ENCODE measurements around the gene ZDHHC11B. TPM values are rescaled to one million over a fixed set of nuclear protein-coding genes. Genes with fewer than 3 reads are reported as not detected.
"Not testable (repeated sequence)": the region's sequence is repeated elsewhere in the genome, so short reads cannot be mapped to it uniquely, and the experiment has no call there.

ZDHHC11B gene
- total and polyA plus RNA-seq, 2 donors from 2014 or later, result 4.4 to 5.4 TPM

DNA sequence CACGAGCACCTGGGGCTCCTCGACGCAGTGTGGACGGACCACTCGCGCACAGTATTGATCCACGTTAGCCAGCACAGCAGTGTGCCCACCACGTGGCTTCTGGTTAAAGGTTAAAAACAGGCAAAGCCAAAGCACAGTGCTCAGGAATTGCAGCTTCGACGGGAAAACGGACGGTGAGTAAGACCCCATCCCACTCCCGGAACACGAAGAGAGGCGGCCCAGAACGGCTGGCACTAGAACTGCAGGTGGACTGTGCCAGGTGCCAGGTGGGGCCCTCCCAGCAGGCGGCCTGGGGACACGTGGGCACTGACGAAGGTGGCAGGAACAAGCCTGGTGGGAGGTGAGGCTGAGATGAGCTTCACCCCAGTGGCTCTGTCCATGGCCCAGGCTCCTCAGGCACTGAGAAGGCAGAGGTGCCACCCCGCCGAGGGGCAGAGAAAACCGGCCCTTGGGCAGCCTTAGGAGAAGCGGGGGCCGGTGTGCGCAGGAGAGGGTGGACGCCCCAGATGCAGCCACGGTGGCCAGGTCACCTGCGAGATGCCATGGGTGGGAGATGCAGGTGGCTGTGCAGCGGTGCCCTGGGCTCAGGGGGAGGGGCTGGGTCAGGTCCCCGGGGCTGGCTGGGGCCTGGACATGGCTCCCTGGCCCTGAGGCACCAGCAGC lies 96.0 kb downstream of the ZDHHC11B start:
- FAIRE-seq, result not testable (repeated sequence)

DNA sequence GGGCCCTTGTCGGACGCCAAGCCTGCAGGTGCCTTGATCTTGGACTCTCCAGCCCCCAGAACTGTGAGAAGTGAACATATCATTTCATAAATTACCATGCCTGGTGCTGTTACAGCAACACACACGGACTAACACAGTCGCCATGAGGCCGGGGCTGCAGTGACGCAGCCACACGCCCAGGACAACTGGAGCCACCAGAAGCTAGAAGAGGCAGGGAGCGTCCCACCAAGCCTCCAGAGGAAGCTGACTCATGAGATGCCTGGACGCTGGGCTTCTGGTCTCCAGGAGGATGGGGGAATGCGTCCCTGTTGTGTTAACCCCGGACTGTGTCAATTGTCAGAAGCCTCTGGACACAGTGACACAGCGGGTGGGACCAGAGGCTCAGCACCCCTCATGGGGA lies 97.6 kb downstream of the ZDHHC11B start:
- H3K4me1 ChIP-seq (ENCODE audit: control insufficient read depth in 2 of 3, insufficient read depth in 2 of 3, low read depth in 1 of 3, low read length in 3 of 3); H3K36me3 ChIP-seq (ENCODE audit: control insufficient read depth in 2 of 3, insufficient read depth in 3 of 3, low read length in 3 of 3); H3K27me3 ChIP-seq (ENCODE audit: control insufficient read depth, insufficient read depth, low read length); H3K9ac ChIP-seq (ENCODE audit: low read length in 3 of 3); H3K4me3 ChIP-seq (ENCODE audit: low read length in 3 of 3); FAIRE-seq; H3K27ac ChIP-seq (ENCODE audit: low read depth in 2 of 2, low read length in 2 of 2); H3K9me3 ChIP-seq (ENCODE audit: control insufficient read depth in 2 of 3, insufficient read depth in 1 of 3, low read length in 3 of 3): not testable (repeated sequence)
- intact Hi-C loops (cut with DNase I), result loop anchor here (10.0 kb wide), 1 partner anchor 88 kb away; no protein-coding TSS in a partner anchor
- peak in 1 of 5 donors; percentile 27 for DNase-seq

More for the DNA sequence above, 96.0 kb downstream of the ZDHHC11B start:
- H3K4me3 ChIP-seq (ENCODE audit: low read length in 3 of 3); H3K27ac ChIP-seq (ENCODE audit: low read depth in 2 of 2, low read length in 2 of 2); H3K27me3 ChIP-seq (ENCODE audit: control insufficient read depth, insufficient read depth, low read length); H3K9ac ChIP-seq (ENCODE audit: low read length in 3 of 3); H3K36me3 ChIP-seq (ENCODE audit: control insufficient read depth in 2 of 3, insufficient read depth in 3 of 3, low read length in 3 of 3); H3K4me1 ChIP-seq (ENCODE audit: control insufficient read depth in 2 of 3, insufficient read depth in 2 of 3, low read depth in 1 of 3, low read length in 3 of 3); H3K9me3 ChIP-seq (ENCODE audit: control insufficient read depth in 2 of 3, insufficient read depth in 1 of 3, low read length in 3 of 3): not testable (repeated sequence)
- intact Hi-C loops (cut with DNase I), result loop anchor here (10.0 kb wide), 1 partner anchor 86 kb away; no protein-coding TSS in a partner anchor
- DNase-seq, result peak in 1 of 5 donors; percentile 66

DNA sequence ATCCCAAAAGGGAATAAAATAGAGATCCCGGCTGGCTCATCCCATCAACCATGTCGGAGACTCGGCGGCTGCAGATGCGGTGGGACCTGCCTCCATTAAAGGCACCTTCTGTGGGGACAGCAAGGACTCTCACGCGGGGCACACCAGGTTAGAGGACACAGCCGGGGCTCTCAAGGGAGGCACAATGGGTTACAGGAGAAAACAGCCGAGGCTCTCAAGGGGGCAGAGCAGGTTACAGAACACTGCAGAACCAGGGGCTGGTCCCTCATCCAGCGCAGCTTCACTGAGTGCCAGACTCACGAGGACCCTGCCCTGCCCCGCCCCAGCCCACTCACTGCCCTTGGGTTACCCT lies 98.4 kb downstream of the ZDHHC11B start:
- intact Hi-C loops (cut with DNase I), result loop anchor here (10.0 kb wide), 1 partner anchor 89 kb away; no protein-coding TSS in a partner anchor
- DNase-seq, result peak in 1 of 5 donors; percentile 64
- not testable (repeated sequence) for H3K4me1 ChIP-seq (ENCODE audit: control insufficient read depth in 2 of 3, insufficient read depth in 2 of 3, low read depth in 1 of 3, low read length in 3 of 3); H3K4me3 ChIP-seq (ENCODE audit: low read length in 3 of 3); FAIRE-seq; H3K9ac ChIP-seq (ENCODE audit: low read length in 3 of 3); H3K9me3 ChIP-seq (ENCODE audit: control insufficient read depth in 2 of 3, insufficient read depth in 1 of 3, low read length in 3 of 3); H3K27ac ChIP-seq (ENCODE audit: low read depth in 2 of 2, low read length in 2 of 2); H3K36me3 ChIP-seq (ENCODE audit: control insufficient read depth in 2 of 3, insufficient read depth in 3 of 3, low read length in 3 of 3); H3K27me3 ChIP-seq (ENCODE audit: control insufficient read depth, insufficient read depth, low read length)

DNA sequence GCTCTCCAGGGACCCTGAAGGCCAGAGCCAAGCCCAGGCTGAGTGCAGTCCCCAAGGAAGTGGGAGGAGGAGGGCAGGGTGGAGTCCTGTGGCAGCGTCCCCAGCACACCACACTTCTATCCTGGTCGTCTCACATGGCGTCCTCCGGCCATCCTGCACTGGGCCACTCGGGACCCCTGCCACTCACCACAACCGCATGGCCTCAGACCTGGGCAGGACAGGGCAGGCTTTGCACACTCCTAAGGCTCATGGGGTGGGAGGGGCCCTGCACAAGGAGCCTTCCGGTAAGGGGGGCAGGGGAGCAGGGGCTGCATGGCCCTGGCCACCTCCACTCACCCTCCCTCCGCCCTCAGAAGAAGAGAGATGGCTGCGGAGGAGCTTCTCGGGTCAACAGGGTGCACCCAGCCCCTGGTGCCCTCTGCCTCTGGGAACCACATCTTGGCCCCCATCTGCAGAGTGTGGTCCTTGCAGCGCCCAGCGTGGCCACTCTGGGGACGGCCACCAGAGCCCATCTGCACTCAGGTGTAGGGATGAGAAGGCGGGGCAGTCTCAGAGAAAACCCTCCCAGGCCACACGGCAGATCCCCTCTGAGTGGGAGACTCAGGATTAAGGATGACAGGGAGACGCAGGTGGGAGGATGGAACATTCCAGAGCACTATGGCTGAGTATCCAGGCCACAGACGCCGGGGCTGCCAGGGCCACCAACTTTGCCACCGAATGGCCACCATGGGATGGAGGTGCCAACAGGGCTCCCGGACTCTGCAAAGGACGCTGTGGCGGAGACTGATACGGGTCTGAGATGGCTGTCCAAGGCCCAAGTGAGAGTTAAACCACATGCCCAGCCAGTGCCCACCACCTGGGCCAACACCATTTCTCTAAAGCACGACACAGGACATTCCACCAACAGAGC lies 99.0 kb downstream of the ZDHHC11B start:
- H3K4me3 ChIP-seq (ENCODE audit: low read length in 3 of 3), result no peak overlapping the region
- H3K36me3 ChIP-seq (ENCODE audit: control insufficient read depth in 2 of 3, insufficient read depth in 3 of 3, low read length in 3 of 3), result no peaks in the 10 kb centered on the region
- no peak overlapping the region for H3K27ac ChIP-seq (ENCODE audit: low read depth in 2 of 2, low read length in 2 of 2)
- no peaks in the 10 kb centered on the region for H3K9me3 ChIP-seq (ENCODE audit: control insufficient read depth in 2 of 3, insufficient read depth in 1 of 3, low read length in 3 of 3)
- H3K27me3 ChIP-seq (ENCODE audit: control insufficient read depth, insufficient read depth, low read length), result no peaks in the 10 kb centered on the region
- DNase-seq, result peak in 2 of 5 donors; percentile 6 to 41
- no peaks in the 10 kb centered on the region for H3K4me1 ChIP-seq (ENCODE audit: control insufficient read depth in 2 of 3, insufficient read depth in 2 of 3, low read depth in 1 of 3, low read length in 3 of 3)
- TF ChIP-seq, protein P1, sequence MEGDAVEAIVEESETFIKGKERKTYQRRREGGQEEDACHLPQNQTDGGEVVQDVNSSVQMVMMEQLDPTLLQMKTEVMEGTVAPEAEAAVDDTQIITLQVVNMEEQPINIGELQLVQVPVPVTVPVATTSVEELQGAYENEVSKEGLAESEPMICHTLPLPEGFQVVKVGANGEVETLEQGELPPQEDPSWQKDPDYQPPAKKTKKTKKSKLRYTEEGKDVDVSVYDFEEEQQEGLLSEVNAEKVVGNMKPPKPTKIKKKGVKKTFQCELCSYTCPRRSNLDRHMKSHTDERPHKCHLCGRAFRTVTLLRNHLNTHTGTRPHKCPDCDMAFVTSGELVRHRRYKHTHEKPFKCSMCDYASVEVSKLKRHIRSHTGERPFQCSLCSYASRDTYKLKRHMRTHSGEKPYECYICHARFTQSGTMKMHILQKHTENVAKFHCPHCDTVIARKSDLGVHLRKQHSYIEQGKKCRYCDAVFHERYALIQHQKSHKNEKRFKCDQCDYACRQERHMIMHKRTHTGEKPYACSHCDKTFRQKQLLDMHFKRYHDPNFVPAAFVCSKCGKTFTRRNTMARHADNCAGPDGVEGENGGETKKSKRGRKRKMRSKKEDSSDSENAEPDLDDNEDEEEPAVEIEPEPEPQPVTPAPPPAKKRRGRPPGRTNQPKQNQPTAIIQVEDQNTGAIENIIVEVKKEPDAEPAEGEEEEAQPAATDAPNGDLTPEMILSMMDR (IDR thresholded peaks at IDR 0.05; ENCODE audit: borderline replicate concordance, extremely low read depth, insufficient read depth), result no peak
- no peak overlapping the region for H3K9ac ChIP-seq (ENCODE audit: low read length in 3 of 3)
- intact Hi-C loops (cut with DNase I), result loop anchor here (10.0 kb wide), 1 partner anchor 89 kb away; no protein-coding TSS in a partner anchor
- no peak for FAIRE-seq
